NB4 (cell line): ENCODE results near the gene CLOCK.

Source experiments
- DNase-seq: peaks from one replicate; pipeline ENCODE4 v3.0.0; 2010; ENCODE audit warnings: low read depth
- H3K4me3 ChIP-seq: one replicate; pipeline ENCODE4 v1.5.1; 2011; ENCODE audit warnings: mild to moderate bottlenecking, low read depth, low read length, moderate library complexity
- MAX ChIP-seq: IDR thresholded peaks from 2 replicates; pipeline ENCODE4 v1.6.1; 2011; ENCODE audit warnings: low read depth, low read length
- MYC ChIP-seq: IDR thresholded peaks from 2 replicates; pipeline ENCODE4 v1.6.1; 2011; ENCODE audit warnings: low read depth, low read length
- POLR2A ChIP-seq: IDR thresholded peaks from 2 replicates; pipeline ENCODE4 v1.6.1; 2011; ENCODE audit warnings: mild to moderate bottlenecking; ENCODE audit not compliant: insufficient read length; ENCODE audit errors: extremely low read depth
- TF ChIP-seq, protein P1 (sequence below): IDR thresholded peaks from one replicate; pipeline ENCODE4 v1.5.1; 2012; ENCODE audit warnings: low read depth, low read length

The CLOCK gene

DNA sequence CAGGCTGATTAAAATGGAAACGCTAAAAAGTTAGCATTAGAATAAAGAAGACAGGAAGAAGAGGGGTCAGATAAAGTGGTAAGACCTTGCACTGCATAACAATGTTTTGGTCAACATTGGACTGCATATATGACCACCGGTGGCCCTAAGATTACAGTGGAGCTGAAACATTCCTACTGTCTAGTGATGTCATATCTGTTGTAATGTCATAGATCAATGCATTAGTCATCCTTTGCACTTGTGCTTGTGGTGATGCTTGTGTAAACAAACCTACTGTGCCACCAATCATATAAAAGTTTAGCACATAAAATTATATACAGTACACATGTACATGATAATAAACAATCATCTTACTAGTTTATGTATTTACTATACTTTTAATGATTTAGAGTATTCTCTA lies 78.0 kb downstream of the CLOCK start:
- TF ChIP-seq MAX (no peak), MYC (no peak), POLR2A (no peak)
- TF ChIP-seq, protein P1, sequence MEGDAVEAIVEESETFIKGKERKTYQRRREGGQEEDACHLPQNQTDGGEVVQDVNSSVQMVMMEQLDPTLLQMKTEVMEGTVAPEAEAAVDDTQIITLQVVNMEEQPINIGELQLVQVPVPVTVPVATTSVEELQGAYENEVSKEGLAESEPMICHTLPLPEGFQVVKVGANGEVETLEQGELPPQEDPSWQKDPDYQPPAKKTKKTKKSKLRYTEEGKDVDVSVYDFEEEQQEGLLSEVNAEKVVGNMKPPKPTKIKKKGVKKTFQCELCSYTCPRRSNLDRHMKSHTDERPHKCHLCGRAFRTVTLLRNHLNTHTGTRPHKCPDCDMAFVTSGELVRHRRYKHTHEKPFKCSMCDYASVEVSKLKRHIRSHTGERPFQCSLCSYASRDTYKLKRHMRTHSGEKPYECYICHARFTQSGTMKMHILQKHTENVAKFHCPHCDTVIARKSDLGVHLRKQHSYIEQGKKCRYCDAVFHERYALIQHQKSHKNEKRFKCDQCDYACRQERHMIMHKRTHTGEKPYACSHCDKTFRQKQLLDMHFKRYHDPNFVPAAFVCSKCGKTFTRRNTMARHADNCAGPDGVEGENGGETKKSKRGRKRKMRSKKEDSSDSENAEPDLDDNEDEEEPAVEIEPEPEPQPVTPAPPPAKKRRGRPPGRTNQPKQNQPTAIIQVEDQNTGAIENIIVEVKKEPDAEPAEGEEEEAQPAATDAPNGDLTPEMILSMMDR, result no peak
- H3K4me3 ChIP-seq, result no peak overlapping the region
- DNase-seq, result peak; percentile 6

DNA sequence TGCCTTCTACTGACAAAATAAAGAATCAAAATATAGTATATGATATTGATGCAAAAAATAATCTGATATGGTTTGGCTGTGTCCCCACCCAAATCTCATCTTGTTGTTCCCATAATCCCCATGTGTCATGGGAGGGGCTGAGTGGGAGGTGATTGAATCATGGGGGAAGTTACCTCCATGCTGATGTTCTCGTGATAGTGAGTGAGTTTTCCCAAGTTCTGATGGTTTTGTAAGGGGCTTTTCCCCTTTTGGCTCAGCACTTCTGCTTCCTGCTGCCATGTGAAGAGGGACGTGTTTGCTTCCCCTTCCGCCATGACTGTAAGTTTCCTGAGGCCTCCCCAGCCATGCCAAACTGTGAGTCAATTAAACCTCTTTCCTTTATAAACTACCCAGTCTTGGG lies 80.7 kb downstream of the CLOCK start:
- DNase-seq, result no peak
- TF ChIP-seq POLR2A (no peak), MYC (no peak), MAX (no peak)
- TF ChIP-seq, protein P1, result no peak
- no peak overlapping the region for H3K4me3 ChIP-seq

DNA sequence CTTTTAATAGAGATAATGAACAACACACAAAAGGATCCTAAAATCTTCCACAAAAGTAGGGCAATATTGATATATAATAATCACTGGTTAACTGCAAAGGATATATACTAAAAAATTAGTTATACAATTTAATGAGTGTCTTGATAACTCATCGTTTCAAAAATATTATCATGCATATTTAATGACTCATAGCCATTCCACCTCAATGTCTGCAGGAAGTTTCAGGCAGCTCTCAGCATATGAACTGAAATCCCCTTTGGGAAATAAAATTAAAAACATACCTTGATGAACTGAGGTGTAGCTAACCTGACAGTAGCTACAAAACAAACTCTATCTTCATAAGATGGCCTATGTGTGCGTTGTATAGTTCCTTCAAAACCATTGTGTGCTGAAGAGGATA lies 88.1 kb downstream of the CLOCK start:
- DNase-seq, result no peak
- TF ChIP-seq, protein P1, result no peak
- TF ChIP-seq MYC, result no peak
- no peak for TF ChIP-seq POLR2A
- no peak for TF ChIP-seq MAX
- no peak overlapping the region for H3K4me3 ChIP-seq

DNA sequence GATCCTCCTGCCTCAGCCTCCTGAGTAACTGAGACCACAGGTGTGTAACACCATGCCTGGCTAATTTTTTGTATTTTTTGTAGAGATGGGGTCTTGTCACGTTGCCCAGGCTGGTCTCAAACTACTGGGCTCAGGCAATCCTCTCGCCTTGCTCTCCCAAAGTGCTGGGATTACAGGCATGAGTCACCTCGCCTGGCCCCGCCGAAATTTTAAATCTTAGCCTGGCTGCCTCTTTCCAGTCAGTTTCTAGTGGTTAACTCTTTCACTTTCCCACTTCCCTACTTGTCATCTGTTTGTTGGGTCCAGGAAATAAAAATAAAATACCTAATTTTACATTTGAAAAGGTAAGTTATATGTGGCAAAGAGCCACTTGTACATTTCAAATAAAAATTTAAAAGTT lies 88.5 kb downstream of the CLOCK start:
- no peak for DNase-seq
- TF ChIP-seq MAX (no peak), POLR2A (no peak), MYC (no peak)
- TF ChIP-seq, protein P1, result no peak
- no peak overlapping the region for H3K4me3 ChIP-seq

DNA sequence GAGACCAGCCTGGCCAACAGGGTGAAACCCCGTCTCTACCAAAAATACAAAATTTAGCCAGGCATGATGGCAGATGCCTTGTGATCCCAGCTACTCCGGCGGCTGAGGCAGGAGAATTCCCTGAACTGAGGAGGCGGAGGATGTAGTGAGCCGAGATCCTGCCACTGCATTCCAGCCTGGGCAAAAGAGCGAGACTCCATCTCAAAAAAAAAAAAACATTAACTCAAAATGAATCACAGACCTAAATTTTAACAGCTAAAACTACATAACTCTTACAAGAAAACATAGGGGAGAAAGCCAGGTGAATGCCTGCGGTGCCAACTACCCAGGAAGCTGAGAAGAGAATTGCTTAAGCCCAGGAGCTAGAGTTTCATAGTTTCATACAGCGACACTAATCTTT lies 96.1 kb downstream of the CLOCK start:
- H3K4me3 ChIP-seq, result no peak overlapping the region
- DNase-seq, result no peak
- TF ChIP-seq POLR2A (no peak), MYC (no peak), MAX (no peak)
- TF ChIP-seq, protein P1, result no peak

- TF ChIP-seq MAX (no peak), MYC (no peak), POLR2A (no peak)
- TF ChIP-seq, protein P1, result no peak
- H3K4me3 ChIP-seq, result no peak overlapping the region
- DNase-seq, result no peak
These were observed 98.9 kb downstream of the CLOCK start for GRCh38 chr4:55447831-55448230.
